GM23338 (cell line): Measurements from ENCODE around the gene ST8SIA6. TPM values are rescaled to one million over a fixed set of nuclear protein-coding genes. Genes with fewer than 3 reads are reported as not detected.
A peak's percentile ranks its signal among the peaks of the same experiment; 100 is the strongest.

ENCODE experiments used
- ATAC-seq: fragments of 200-7000 bp; cut with Tn5 transposase; 3 replicates; pipeline ENCODE4 v1.9.1; 2020
- DNase-seq: peaks from one replicate; pipeline ENCODE4 v3.0.0-alpha.2; 2015; ENCODE audit warnings: low spot score
- H2AFZ ChIP-seq: fragments of 200-600 bp; sonication (generic); 2 replicates; pipeline ENCODE4 v1.8.0; 2016; ENCODE audit warnings: antibody characterized with exemption, mild to moderate bottlenecking, moderate library complexity
- H3F3A ChIP-seq: fragments of 200-600 bp; sonication (generic); replicated peaks from 2 replicates; pipeline ENCODE4 v1.8.0; 2017; ENCODE audit warnings: antibody characterized with exemption, mixed run types, low read depth
- H3K27ac ChIP-seq: fragments of 200-600 bp; sonication (generic); 2 replicates; pipeline ENCODE4 v1.6.1; 2016; ENCODE audit warnings: low read depth
- H3K27me3 ChIP-seq: fragments of 200-600 bp; sonication (generic); 2 replicates; pipeline ENCODE4 v1.8.0; 2016; ENCODE audit warnings: mild to moderate bottlenecking, mixed run types, moderate library complexity; ENCODE audit not compliant: insufficient read depth
- H3K36me3 ChIP-seq: fragments of 200-600 bp; sonication (generic); 2 replicates; pipeline ENCODE4 v1.8.0; 2016; ENCODE audit warnings: mild to moderate bottlenecking; ENCODE audit not compliant: insufficient read depth
- H3K4me1 ChIP-seq: fragments of 200-600 bp; sonication (generic); 2 replicates; pipeline ENCODE4 v1.8.0; 2016; ENCODE audit warnings: mild to moderate bottlenecking, moderate library complexity; ENCODE audit not compliant: insufficient read depth
- H3K4me2 ChIP-seq: fragments of 200-600 bp; sonication (generic); 2 replicates; pipeline ENCODE4 v1.7.1; 2017; ENCODE audit warnings: mixed run types
- H3K4me3 ChIP-seq: fragments of 200-600 bp; sonication (generic); 2 replicates; pipeline ENCODE4 v1.6.1; 2016; ENCODE audit warnings: mixed run types
- H3K79me2 ChIP-seq: fragments of 200-600 bp; sonication (generic); replicated peaks from 2 replicates; pipeline ENCODE4 v1.8.0; 2017; ENCODE audit warnings: mild to moderate bottlenecking; ENCODE audit not compliant: insufficient read depth
- H3K9me2 ChIP-seq: fragments of 200-600 bp; sonication (generic); 2 replicates; pipeline ENCODE4 v1.8.0; 2017; ENCODE audit not compliant: insufficient read depth
- H4K20me1 ChIP-seq: fragments of 200-600 bp; sonication (generic); replicated peaks from 2 replicates; pipeline ENCODE4 v1.8.0; 2017; ENCODE audit warnings: mild to moderate bottlenecking; ENCODE audit not compliant: insufficient read depth
- H3K27ac Mint-ChIP-seq: 2 replicates; pipeline ENCODE4 v1.8.0; 2020; ENCODE audit warnings: inconsistent platforms, mild to moderate bottlenecking, moderate library complexity, mixed read lengths
- H3K27me3 Mint-ChIP-seq: 3 replicates; pipeline ENCODE4 v1.8.0; 2022; ENCODE audit warnings: low read depth, mild to moderate bottlenecking, moderate library complexity, mixed read lengths, inconsistent platforms; ENCODE audit not compliant: insufficient read depth, poor library complexity
- H3K36me3 Mint-ChIP-seq: 3 replicates; pipeline ENCODE4 v1.8.0; 2021; ENCODE audit warnings: low read depth, mild to moderate bottlenecking, inconsistent platforms, moderate library complexity, mixed read lengths
- H3K4me1 Mint-ChIP-seq: 3 replicates; pipeline ENCODE4 v1.8.0; 2020; ENCODE audit warnings: mild to moderate bottlenecking, inconsistent platforms, mixed read lengths
- H3K4me3 Mint-ChIP-seq: 3 replicates; pipeline ENCODE4 v1.8.0; 2021; ENCODE audit warnings: moderate library complexity, mild to moderate bottlenecking, inconsistent platforms, mixed read lengths
- H3K9me3 Mint-ChIP-seq: 3 replicates; pipeline ENCODE4 v1.8.0; 2020; ENCODE audit warnings: moderate library complexity, mild to moderate bottlenecking, inconsistent platforms, mixed read lengths
- CREB1 ChIP-seq: fragments of 250-450 bp; sonication (Bioruptor Pico); IDR thresholded peaks from 2 replicates; pipeline ENCODE4 v1.5.0; 2020; ENCODE audit warnings: low read depth, mild to moderate bottlenecking, moderate library complexity
- EZH2phosphoT487 ChIP-seq: fragments of 200-600 bp; sonication (generic); IDR thresholded peaks from one replicate; pipeline ENCODE4 v1.8.1; 2018; ENCODE audit warnings: antibody characterized with exemption; ENCODE audit not compliant: unreplicated experiment
- JUNB ChIP-seq: IDR thresholded peaks from one replicate; pipeline ENCODE4 v1.6.1; 2016; ENCODE audit warnings: antibody characterized with exemption; ENCODE audit not compliant: unreplicated experiment
- NANOG ChIP-seq: IDR thresholded peaks from 2 replicates; pipeline ENCODE4 v1.6.1; 2016; ENCODE audit warnings: antibody characterized with exemption, borderline replicate concordance
- STAT1 ChIP-seq: IDR thresholded peaks from one replicate; pipeline ENCODE4 v1.6.1; 2016; ENCODE audit warnings: antibody characterized with exemption; ENCODE audit not compliant: unreplicated experiment
- ZNF114 ChIP-seq: fragments of 250-450 bp; sonication (Bioruptor Pico); IDR thresholded peaks from 2 replicates; pipeline ENCODE4 v1.5.0; 2020; ENCODE audit warnings: mild to moderate bottlenecking, moderate library complexity
- polyA plus RNA-seq: library from polyadenylated mRNA; unstranded; fragments of >200 nt; fragmentation: Nextera tagmentation; extraction: Ambion mirVana; gene quantifications from 2 replicates; pipeline ENCODE4 v1.2.1, GENCODE V29; 2016
- total RNA-seq: library from RNA; depleted of rRNA; stranded (reverse); fragments of >200 nt; shearing (Covaris generic); gene quantifications from 2 replicates; pipeline ENCODE4 v1.2.3, GENCODE V29; 2014
- TF ChIP-seq, protein P1 (sequence below): fragments of 250-450 bp; sonication (Bioruptor Pico); IDR thresholded peaks from 2 replicates; pipeline ENCODE4 v1.5.0; 2020; ENCODE audit warnings: mild to moderate bottlenecking, moderate library complexity

Gene ST8SIA6
- total and polyA plus RNA-seq, 2 experiments from 2014 or later = 1.6 to 2.3 TPM

DNA sequence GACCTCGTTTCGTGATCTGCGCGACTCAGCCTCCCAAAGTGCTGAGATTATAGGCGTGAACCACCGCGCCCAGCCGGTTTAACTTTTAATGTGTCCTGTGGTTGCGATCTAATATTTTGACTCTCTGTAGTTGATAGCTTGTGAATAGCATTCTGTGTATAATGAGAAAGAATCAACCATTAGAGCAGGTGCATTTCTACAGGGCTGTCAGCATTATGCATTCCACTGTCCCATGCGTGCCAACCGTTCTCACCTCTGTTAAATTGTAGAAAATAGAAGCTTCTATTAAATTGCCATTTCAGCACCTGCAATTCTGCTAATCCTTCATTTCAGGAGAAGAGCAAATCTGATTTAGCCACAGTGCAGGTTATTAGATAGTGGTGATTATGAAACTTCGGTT, 164.6 kb downstream of the ST8SIA6 start (continued):
- TF ChIP-seq, protein P1, sequence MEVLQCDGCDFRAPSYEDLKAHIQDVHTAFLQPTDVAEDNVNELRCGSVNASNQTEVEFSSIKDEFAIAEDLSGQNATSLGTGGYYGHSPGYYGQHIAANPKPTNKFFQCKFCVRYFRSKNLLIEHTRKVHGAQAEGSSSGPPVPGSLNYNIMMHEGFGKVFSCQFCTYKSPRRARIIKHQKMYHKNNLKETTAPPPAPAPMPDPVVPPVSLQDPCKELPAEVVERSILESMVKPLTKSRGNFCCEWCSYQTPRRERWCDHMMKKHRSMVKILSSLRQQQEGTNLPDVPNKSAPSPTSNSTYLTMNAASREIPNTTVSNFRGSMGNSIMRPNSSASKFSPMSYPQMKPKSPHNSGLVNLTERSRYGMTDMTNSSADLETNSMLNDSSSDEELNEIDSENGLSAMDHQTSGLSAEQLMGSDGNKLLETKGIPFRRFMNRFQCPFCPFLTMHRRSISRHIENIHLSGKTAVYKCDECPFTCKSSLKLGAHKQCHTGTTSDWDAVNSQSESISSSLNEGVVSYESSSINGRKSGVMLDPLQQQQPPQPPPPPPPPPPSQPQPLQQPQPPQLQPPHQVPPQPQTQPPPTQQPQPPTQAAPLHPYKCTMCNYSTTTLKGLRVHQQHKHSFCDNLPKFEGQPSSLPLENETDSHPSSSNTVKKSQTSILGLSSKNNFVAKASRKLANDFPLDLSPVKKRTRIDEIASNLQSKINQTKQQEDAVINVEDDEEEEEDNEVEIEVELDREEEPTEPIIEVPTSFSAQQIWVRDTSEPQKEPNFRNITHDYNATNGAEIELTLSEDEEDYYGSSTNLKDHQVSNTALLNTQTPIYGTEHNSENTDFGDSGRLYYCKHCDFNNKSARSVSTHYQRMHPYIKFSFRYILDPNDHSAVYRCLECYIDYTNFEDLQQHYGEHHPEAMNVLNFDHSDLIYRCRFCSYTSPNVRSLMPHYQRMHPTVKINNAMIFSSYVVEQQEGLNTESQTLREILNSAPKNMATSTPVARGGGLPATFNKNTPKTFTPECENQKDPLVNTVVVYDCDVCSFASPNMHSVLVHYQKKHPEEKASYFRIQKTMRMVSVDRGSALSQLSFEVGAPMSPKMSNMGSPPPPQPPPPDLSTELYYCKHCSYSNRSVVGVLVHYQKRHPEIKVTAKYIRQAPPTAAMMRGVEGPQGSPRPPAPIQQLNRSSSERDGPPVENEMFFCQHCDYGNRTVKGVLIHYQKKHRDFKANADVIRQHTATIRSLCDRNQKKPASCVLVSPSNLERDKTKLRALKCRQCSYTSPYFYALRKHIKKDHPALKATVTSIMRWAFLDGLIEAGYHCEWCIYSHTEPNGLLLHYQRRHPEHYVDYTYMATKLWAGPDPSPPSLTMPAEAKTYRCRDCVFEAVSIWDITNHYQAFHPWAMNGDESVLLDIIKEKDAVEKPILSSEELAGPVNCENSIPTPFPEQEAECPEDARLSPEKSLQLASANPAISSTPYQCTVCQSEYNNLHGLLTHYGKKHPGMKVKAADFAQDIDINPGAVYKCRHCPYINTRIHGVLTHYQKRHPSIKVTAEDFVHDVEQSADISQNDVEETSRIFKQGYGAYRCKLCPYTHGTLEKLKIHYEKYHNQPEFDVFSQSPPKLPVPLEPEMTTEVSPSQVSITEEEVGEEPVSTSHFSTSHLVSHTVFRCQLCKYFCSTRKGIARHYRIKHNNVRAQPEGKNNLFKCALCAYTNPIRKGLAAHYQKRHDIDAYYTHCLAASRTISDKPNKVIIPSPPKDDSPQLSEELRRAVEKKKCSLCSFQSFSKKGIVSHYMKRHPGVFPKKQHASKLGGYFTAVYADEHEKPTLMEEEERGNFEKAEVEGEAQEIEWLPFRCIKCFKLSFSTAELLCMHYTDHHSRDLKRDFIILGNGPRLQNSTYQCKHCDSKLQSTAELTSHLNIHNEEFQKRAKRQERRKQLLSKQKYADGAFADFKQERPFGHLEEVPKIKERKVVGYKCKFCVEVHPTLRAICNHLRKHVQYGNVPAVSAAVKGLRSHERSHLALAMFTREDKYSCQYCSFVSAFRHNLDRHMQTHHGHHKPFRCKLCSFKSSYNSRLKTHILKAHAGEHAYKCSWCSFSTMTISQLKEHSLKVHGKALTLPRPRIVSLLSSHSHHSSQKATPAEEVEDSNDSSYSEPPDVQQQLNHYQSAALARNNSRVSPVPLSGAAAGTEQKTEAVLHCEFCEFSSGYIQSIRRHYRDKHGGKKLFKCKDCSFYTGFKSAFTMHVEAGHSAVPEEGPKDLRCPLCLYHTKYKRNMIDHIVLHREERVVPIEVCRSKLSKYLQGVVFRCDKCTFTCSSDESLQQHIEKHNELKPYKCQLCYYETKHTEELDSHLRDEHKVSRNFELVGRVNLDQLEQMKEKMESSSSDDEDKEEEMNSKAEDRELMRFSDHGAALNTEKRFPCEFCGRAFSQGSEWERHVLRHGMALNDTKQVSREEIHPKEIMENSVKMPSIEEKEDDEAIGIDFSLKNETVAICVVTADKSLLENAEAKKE (CRISPR knock-in tag) = no peak
- TF ChIP-seq STAT1 (no peak), JUNB (no peak), NANOG (no peak), ZNF114 (CRISPR knock-in tag) (no peak), EZH2phosphoT487 (no peak)

DNA sequence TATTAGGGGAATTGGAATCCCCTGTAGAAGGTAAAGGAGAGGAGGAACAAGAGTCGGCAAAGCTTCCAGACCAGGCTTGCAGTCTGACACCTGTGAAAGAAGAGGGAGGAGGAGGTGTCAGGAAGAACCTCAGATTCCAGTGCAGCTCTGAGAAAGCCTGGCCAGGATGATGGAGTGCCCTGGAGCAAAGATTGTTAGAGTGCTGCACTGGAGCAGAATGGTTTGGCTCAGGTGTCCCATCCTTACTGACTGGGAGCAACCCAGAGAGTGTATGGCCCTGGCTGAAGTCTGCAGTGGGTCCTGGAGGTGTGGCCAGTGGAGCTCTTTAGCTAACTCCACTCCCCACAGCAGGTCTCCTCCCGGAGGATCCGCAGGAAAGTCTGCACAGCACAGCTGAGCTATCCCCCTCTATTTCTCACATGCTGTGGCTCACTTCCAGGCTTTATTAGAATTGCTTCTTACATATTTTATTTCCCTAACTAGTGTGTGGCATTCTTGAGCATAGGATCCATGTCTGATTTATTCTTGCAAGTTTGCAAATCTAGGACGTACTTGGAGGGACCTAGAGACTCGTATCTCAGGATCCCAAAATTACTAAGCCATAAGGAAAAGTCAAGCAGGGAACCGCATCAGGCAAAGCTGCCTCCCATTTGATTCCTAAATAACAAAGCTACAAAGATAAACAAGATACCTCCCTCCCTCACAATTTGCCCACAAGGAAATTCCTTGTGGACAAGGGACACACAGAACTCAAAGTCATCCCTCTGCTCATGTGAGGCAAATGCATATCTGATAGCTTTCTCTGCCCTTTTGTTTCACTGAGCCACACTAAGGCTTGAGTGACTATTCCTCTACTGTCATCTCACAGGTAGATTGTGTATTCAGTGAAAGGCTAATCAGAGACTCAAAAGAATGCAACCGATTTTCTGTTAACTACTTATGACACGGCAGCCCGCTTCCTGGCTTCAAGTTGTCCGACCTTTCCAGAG, 167.5 kb downstream of the ST8SIA6 start:
- Histone ChIP-seq H3K79me2 (no peaks in the 10 kb centered on the region), H4K20me1 (no peaks in the 10 kb centered on the region), H3K9me2 (no peaks in the 10 kb centered on the region), H3F3A (no peaks in the 10 kb centered on the region), H3K27ac (no peak overlapping the region), H3K36me3 (no peaks in the 10 kb centered on the region; the same call in 1 of the 2 replicates), H3K4me3 (no peak overlapping the region), H3K4me2 (no peak overlapping the region), H2AFZ (peak overlapping the region; percentile 20; the same call in 1 of the 2 replicates), H3K27me3 (no peaks in the 10 kb centered on the region), H3K4me1 (no peaks in the 10 kb centered on the region)
- H3K4me1 Mint-ChIP-seq = no peaks in the 10 kb centered on the region
- no peaks in the 10 kb centered on the region for H3K27me3 Mint-ChIP-seq
- DNase-seq (no peak), ATAC-seq (peak; percentile 48)
- no peak overlapping the region for H3K27ac Mint-ChIP-seq
- no peak overlapping the region for H3K4me3 Mint-ChIP-seq
- H3K36me3 Mint-ChIP-seq = peaks cover 11% of the 10 kb centered on the region
- peaks cover 19% of the 10 kb centered on the region for H3K9me3 Mint-ChIP-seq
- TF ChIP-seq, protein P1 (CRISPR knock-in tag) = no peak
- no peak for TF ChIP-seq CREB1 (CRISPR knock-in tag)
- no peak for TF ChIP-seq STAT1
